Stimulated activated CD4-positive, alpha-beta T cell treated with anti-CD3 and anti-CD28 coated beads, Interleukin-4, amount 100 ng/mL, for 4 hours (primary cell): Measurements from ENCODE around the gene SORCS2.

ENCODE experiments used
- DNase-seq, 2 experiments: peaks; one replicate each; pipeline ENCODE4 v3.0.0-alpha.2; 2020

Gene SORCS2

DNA sequence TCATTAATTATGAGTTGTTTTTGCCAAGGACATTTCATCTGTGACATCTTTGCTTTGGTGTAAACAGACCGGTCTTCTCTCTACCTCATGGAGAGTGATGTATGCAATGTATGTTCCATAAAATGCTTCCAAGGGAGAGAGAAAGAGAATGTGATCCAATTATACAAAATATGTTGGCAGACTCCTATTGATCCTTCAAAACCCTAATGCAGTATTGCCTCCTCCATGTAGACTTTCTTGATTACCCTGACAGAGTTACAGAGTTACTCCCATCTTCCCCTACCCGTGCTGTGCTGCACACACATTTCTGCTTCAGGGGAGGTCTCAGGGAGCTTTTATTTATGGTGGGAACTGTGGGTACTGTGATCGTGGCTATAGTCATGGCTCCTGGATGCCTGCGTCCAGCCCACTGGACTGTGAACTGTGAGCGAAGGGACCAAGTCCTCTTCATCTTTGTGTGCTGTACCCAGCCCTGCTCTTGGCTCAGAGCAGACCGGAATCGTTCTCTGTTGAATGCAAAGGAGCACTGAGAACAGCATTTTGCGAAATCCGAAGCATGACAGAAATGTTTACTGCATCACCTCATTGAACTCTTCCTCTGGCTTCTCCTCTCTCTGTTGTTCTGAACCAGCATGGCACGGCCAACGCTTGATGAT lies 32.7 kb downstream of the SORCS2 start:
- DNase-seq: no peak

DNA sequence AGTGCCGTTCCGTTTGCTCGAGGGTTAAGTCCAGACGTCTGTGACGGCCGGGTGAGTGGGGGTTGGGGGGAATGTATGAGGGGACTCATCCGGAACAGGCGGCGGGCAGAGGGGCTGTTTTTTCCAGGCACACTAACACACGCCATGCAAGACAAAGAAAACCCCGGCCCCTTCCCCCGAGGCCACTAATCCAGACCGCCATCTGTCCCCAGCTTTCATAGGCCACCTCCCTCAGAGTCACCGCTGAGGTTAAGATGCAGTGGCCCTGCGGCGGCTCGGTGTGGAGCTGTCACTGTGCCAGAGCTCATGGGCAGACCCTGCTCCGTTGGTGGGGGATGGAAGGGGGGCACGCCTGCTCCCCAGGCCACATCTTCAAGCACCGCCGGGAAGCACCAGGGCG lies 34.1 kb downstream of the SORCS2 start:
- no peak for DNase-seq

DNA sequence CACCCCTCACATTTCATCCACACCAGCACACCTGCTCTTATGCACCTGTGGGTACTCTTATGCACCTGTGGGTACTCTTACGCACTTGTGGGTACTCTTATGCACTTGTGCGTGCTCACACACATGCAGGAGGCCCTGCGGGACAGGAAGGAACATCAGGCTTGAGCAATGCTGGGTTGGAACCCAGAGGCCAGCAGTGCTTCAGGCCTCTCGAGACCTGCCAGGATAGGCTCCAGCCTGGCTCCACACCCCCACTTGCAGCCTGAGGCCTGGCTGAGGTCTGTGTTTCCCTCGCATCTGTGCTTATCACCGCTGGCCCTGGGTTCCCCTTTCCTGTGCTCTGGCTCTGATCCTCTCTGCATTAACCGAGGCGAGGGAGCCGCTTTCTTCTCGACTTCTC lies 34.7 kb downstream of the SORCS2 start:
- DNase-seq: no peak

GRCh38 chr4:7228734-7229133 lies 36.4 kb downstream of the SORCS2 start:
- no peak for DNase-seq

DNA sequence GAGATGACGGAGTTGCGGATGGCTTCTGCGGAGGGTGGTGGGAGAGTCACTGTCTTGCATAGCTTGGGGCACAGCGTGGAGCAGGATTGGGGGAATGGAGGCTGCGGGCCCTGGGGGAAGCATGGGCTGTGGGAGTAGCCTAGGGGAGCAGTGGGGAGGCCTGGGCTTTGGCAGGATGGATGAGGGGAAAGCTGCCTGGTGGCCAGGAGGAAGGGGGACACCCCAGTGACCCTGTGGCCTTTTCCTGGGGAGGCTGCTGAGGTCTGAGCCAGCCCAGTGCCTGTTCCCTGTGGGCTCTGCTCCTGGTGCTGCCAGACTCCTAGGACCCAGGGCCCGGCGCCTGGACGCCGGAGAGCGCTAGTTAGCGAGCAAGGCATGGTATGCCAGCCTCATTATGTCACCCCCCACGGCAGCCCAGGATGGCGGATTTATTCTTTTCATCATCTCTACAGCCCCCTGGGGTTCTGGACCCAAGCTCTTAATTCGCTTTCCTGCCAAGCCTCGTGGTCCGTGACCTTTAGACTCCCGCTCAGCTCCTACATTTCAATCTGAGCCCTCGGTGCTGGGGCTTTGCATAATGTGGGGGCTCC lies 39.8 kb downstream of the SORCS2 start:
- no peak for DNase-seq

GRCh38 chr4:7233006-7233580 lies 40.8 kb downstream of the SORCS2 start:
- DNase-seq: no peak

DNA sequence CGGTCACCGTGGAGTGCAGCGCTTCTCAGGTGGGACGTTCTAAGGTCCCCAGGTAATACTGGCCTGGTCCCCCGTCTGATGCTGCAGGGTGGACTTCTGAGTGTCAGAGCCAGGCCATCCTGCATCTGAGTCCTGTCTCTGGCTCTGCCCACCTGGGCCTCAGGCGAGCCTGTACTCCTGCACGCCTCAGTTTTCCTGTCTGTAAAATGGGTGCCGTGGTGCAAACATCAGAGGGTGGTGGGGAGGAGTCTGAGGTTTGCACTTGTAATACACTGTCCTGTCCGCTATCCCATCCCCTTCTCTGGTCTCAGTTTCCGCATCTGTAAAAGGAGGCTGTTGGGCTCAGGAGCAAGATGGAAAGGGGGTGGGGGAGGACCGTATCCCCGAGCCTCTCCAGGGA lies 41.3 kb downstream of the SORCS2 start:
- no peak for DNase-seq

- no peak for DNase-seq
These were observed 42.2 kb downstream of the SORCS2 start for GRCh38 chr4:7234355-7235029.

- no peak for DNase-seq
These were observed 42.7 kb downstream of the SORCS2 start for GRCh38 chr4:7235030-7235380.

GRCh38 chr4:7236847-7237246 lies 44.5 kb downstream of the SORCS2 start:
- no peak for DNase-seq

GRCh38 chr4:7237873-7238272 lies 45.5 kb downstream of the SORCS2 start:
- DNase-seq: no peak

- no peak for DNase-seq
These were observed 46.1 kb downstream of the SORCS2 start for GRCh38 chr4:7238300-7238960.

GRCh38 chr4:7239101-7239820 lies 46.9 kb downstream of the SORCS2 start:
- no peak for DNase-seq

- no peak for DNase-seq
These were observed 47.5 kb downstream of the SORCS2 start for GRCh38 chr4:7239844-7240243.

- no peak for DNase-seq
These were observed 48.0 kb downstream of the SORCS2 start for GRCh38 chr4:7240306-7240705.

- DNase-seq: no peak
These were observed 49.3 kb downstream of the SORCS2 start for GRCh38 chr4:7241597-7242125.

GRCh38 chr4:7242766-7243165 lies 50.4 kb downstream of the SORCS2 start:
- no peak for DNase-seq

- no peak for DNase-seq
These were observed 51.4 kb downstream of the SORCS2 start for GRCh38 chr4:7243609-7244330.

DNA sequence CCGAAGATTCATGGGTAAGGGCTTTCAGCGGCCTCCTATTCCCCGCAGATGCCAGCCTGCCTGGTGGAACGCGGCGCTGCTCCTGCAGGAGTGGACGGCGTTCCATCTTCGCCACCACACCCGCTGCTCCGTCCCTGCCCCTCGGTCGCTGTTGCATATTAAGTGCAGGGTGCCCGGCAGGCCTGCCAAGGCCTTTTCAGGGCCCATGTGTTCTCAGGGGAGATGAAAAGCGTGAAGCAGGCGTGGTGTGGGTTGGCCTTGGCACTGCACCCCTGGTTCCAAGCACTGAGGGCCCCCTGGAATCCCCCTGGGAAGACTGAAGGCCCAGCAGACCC lies 52.0 kb downstream of the SORCS2 start:
- DNase-seq: no peak

- no peak for DNase-seq
These were observed 52.5 kb downstream of the SORCS2 start for GRCh38 chr4:7244751-7245320.

DNA sequence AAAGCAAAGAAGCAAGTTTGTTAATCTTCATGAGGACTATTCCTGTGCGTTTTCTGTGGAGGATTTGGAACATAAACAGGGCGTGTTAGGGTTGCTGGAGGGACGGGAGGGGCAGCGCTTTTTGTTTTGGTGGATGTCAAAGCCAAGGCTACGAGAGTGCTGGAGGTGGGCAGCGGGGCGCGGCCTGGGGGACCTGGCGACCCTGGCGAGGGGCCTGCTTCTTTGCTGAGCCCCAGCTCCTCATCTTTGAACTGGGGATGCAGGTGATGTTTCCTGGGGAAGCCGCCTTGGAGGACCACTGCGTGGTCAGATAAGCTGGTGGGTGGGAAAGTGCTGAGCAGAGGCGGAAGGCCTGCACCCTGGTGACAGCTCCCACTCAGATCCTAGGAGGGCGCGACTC lies 55.2 kb downstream of the SORCS2 start:
- no peak for DNase-seq

DNA sequence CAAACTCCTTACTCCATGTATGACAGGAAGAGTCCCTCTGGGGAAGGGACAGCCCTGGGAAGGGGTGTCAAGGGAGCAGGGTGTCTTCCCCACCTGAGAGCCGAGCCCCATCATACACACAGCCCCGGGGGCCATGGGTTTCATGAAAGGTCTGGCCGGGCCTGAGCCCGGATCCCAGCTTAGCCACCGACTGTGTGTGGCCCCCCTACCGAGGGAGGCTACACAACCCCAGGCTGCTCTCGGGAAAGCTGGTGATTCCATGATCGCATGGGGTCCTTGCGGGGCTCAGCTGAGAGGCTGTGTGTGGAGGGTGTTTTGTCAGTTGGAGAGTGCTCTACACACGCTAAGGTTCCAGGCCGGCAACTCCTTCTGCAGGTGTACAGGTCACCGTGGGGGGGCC lies 55.6 kb downstream of the SORCS2 start:
- no peak for DNase-seq
